HG03060 (cell line): ENCODE results near the gene SLC34A1.
A peak's percentile ranks its signal among the peaks of the same experiment; 100 is the strongest.
"Not testable (repeated sequence)": the region's sequence is repeated elsewhere in the genome, so short reads cannot be mapped to it uniquely, and the experiment has no call there.

Source experiments
- ATAC-seq: cut with Tn5 transposase; IDR thresholded peaks from one replicate; pipeline ENCODE4 v1.9.1; 2021; ENCODE audit warnings: low read depth, moderate number of reproducible peaks; ENCODE audit not compliant: unreplicated experiment

Gene SLC34A1

DNA sequence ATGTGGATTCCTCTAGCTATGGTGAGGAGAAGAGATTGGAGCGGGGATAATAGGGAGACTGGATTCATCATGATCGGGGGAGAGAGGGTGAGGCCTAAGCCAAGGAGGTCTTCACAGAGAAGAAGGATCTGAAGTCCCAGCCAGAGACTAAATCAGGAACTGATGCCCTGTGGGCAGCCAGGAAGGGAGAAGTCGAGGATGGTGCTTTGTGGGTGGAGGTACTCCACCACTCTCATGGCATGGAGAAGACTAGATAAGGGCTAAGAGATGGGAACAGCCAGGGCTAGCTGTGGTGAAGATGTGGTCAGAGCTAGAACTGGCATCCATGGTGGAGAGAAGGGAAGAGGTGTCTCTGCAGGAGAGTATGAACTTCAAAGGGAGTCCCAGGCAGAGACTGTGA is 29.5 kb upstream of the SLC34A1 start:
- no peak for ATAC-seq

DNA sequence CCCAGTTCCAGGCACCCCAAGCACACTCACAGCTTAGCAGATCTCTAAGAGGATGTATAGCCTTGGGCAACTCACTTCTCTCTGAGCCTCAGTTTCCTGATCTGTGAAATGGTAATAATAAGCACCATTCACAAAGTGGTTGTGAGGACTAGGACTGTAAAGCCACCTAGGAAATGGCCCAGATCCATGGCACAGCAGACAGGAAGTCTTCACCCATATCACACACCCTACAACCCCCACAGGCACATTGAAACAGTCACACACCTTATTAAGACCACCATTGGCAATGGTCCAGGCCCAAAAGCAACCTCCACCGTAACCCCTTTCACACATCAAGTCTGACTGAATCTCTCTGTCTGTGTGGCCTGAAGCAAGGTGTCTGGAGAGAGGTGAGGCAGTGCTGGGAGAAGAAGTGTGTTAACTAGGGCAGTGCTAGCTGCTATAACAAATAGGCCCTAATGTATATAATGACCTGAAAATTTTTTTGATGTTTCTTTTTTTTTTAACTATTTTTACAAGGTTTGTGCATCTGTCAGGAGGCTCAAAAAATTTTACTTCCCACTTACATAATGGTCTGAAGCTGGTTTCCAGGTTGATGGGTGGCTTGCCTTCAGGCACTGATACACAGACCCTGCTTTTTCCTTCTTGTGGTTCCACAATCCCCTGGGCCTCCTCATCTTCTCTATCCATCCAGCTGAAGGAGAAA is 28.9 kb upstream of the SLC34A1 start:
- ATAC-seq: no peak

DNA sequence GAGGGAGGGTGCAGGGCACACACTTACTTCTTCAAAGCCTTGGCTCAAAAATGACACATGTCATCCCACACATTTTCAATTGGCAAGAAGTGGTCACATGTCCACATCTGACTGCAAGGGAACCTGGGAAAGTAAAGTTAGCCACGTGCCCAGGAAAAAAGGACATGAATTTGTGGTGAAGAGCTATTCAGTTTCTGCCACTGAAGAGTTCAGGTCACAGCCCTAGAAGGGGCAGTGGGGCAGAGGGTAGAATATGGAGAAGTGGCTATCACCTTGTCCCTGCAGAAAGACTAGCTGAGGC is 28.4 kb upstream of the SLC34A1 start:
- ATAC-seq: no peak

DNA sequence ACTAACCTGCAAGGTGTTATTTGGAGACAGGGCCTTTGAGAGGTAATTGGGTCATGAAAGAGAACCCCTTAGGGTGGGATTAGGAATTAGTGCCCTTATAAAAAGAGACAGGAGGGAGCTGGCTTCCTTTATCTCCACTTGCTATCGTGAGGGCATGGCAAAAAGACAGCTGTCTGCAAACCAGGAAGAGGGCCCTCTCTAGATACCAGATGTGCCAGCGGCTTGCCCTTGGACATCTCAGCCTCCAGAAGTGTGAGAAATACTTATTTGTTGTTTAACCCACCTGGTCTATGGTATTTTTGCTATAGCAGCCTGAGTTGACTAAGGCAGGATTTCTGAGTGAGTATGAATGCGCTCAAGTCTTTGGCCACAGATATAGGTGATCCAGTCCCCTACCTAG is 27.5 kb upstream of the SLC34A1 start:
- no peak for ATAC-seq

DNA sequence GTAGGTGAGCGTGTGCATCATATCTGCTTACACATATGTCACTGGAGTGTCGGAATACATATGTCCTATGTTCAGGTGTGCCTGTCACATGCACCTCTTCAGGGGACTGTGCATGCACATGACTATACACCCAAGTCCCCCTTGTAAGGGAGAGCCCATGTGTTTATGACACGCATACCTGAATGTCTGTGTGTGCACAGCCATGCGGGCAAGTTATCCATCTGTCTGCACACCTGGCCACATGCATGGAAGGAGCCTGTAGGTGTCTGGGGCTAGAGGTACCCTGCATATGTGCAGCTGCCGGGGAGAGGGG is 27.1 kb upstream of the SLC34A1 start:
- ATAC-seq: no peak

DNA sequence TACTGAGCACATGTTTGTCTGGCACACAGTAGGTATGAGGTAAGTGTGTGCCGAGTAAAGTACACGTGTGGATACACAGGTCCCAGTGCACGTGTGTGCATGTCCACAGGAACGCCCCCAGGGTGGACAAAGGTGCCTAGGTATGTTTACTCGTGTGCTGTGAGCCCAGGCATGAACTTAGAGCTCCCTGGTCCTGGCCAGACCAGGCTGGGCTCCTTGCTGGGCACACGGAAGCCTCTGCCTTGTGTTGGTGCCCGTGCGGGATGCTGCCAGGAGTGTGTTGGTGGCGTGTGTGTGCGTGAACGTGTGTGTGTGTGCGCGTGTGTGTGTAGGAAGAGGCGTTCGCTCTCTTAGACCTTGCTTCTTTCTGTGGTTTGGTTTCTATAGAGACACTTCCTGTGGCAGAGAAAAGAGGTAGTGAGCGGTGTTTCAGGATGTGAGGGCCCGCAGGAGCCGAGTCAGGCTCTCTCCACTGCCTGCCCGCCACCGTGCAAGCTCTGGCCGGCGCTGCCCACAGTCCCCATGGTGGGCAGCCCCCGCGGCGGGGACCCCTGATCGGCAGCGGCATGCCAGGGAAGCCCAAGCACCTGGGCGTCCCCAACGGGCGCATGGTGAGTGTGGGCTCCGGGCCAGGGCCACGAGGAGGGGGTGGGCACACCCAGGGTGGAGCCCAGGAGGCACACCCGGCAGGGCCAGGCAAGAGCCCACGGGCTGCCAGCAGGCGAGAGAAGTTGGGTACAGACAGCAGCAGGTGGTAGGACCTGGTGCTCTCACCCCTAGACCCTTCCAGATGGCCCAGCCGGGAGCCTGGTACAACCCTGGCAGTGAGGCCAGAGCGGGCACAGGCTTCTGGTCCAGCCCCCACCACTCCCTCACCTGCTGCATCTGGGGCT is 26.5 kb upstream of the SLC34A1 start, which contains the start of gene RGS14:
Gene RGS14, plus strand, starts transcription at position 466 of the 893 bp plus-strand sequence. Its CDS starts 101 bp downstream, at position 567.
- ATAC-seq: peak; percentile 83

DNA sequence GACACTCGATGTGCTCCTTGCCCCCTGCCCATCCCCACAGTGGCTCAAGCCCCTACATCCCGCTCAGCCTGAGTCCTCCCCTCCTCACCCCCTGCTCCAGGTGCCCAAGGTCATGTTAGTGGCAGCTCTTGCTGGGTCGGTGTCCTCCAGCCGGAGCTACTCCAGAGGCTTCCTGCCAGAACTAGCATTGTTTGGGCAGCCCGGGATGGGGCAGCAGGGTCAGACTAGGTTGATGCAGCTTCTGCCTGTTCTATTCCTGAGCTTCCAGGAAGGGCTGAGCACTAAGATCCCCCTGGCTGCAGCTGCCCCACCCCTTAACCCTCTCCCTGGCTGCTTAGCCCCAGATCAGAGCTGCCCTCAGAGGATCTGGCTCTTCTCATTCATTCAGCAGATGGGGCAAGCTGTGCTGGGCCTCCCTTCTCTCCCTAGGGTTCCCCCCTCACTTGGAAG is 25.8 kb upstream of the SLC34A1 start:
- ATAC-seq: no peak

DNA sequence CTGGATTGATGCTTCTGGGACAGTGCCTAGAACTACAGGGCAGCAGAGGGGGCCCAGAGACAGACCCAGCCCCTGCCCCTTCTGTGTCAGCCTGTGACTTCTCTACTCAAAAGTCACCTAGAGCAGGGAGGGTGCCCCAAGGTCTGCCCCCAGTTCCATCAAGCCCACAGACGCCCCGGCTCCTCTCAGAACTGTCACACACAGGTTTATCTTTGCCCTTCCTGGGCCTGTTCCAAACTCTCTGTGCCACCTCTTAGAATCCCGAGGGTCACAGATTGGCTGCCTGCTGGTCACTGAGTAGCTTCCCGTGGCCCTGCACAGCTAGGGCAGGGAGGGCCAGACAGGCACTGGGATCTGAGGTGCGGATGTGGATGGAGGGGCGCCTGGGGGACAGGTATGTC is 24.8 kb upstream of the SLC34A1 start:
- no peak for ATAC-seq

DNA sequence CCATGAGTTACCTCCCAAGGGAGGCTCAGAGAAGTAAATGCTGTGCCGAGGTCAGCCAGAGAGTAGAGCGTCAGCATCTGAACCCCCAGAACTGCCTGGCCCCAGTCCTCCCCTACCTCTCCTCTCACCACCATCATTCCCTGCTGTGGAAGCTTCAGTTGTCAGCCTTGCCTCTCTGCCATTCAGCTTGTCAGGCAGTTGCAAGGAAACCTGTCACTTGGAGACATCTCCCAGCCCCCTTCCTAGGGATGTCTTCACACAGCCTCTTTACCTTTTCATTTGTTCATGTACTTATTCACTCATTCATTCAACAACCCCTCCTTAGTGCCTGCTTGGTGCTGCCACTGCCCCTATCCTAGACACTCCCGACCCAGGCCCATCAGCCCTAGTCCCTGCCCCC is 24.4 kb upstream of the SLC34A1 start:
- ATAC-seq: no peak

DNA sequence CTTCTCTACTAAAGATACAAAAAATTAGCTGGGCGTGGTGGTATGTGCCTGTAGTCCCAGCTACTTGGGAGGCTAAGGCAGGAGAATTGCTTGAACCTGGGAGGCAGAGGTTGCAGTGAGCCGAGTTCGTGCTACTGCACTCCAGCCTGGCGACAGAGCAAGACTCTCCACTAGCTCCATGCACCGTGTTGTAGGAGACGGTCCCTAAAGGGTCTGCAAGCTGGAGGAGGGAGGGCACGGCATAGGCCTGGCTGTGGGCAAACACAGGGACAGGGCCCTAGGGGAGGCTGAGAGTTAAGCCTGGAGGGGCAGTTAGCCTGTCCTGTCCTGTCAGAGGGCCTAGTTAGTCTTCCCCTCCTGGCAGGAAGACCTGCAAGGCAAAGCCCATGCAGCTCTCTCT is 23.5 kb upstream of the SLC34A1 start:
- not testable (repeated sequence) for ATAC-seq

DNA sequence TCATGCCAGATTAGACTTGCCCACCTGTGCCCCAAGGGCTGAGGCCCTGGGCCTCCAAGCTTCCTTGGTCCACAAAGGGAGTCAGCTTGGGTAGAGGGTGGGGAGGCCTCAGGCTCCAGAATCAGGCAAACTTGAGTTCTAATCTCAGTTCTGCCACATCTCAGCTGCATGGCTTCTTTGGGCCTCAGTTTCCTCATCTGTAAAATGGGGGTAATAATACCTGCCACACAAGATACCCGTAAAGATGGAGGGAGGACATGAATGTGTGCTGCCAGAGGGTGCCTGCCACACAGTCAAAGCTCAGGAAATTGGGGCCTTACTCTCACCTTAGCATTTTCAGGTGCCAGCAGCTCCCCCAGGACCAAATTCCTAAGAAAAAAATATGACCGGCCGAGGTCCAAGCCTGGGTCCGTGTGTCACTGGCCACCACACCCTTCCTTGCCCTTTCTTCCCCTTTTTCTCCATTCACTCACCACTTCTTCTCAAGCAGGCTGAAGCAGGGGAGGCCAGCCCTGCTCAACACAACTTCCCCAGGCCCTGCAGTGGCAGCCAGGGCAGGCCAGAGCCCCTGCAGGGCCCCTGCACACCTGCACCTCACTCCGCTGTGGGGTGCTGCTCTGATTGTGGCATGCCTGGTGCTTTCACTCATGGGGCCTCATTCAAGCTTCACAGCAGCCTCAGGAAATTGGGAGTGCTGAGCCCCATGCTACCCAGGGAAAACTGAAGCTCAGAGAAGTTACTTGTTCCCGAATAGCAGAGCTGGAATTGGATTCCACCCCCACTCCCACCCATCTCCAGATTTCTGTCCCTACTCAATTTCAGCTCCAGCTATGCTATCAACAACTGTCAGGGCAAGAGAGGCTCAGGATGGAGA is 22.6 kb upstream of the SLC34A1 start:
- no peak for ATAC-seq

DNA sequence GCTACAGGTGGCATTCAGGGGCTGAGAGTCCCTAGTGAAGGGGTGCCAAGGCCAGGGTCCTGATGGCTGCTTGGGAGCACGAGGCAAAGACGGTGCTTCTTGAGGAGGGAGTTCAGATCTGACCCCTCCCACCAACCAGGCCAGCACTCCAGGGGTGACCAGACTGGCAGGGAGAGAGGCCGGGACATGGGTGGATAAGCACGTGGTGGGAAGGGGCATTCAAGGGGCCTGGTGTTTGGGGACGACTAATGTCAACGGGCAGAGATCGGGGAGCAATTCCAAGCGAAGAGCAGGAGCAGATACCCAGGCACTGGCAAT is 22.0 kb upstream of the SLC34A1 start:
- no peak for ATAC-seq

DNA sequence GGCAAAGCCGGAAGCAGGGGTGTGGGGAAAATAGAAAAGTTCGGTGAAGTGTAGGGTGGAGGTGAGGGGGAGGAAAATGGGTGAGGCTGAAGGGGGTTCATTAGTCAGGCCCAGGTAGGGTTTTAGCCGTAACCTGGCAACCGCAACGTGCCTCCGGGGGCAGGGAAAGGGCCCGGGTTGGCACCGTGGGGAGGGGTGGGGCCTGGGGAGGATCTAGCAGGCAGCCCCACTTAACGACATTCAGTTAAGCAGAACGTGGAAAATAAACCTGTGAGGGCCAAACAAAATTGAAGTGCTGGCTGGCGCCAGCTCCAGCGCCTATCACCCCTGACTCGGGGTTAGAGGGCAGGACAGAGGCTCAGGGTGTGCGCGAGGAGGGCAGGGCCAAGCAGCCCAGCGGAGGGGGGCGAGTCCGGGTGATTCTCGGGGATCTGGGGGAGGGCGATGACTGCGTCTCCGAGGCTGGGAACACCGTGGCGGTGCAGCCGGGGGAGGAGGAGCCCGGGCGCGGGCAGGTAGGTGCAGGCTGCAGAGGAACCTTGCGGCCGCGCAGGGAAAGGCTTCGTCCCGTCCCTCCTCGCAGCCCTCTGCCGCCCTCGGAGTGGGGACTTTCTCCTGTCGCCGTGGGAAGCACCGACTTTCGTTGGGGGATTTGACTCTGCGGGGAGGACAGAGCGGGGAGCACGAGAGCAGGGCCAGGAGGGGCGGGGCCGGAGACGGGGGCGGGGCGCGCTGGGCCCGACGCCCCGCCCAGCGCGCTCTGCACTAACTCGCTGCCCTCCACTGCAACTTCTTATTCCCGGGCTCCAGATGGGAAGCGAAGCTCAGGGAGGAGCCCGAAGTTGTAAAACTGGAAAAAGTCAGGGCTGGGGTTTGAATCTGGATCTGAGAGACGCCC is 21.4 kb upstream of the SLC34A1 start:
- no peak for ATAC-seq

DNA sequence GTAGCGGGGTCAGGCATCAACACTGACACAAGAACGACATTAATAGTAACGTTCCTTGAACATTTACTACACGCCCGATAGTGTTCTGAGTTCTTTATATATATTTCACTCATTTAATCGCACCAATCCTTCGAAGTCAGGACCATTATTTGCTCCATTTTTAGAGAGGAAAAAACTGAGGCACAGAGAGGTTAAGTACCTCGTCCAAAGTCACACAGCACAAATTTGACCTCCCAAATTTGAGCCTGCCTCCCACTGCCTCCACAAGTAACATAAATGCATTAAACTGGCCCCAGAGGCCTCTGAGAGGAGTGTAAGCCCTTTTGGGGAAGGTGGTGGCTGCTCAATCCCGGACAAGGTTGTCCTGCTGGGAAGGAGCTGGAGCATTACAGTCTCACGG is 20.7 kb upstream of the SLC34A1 start:
- no peak for ATAC-seq

DNA sequence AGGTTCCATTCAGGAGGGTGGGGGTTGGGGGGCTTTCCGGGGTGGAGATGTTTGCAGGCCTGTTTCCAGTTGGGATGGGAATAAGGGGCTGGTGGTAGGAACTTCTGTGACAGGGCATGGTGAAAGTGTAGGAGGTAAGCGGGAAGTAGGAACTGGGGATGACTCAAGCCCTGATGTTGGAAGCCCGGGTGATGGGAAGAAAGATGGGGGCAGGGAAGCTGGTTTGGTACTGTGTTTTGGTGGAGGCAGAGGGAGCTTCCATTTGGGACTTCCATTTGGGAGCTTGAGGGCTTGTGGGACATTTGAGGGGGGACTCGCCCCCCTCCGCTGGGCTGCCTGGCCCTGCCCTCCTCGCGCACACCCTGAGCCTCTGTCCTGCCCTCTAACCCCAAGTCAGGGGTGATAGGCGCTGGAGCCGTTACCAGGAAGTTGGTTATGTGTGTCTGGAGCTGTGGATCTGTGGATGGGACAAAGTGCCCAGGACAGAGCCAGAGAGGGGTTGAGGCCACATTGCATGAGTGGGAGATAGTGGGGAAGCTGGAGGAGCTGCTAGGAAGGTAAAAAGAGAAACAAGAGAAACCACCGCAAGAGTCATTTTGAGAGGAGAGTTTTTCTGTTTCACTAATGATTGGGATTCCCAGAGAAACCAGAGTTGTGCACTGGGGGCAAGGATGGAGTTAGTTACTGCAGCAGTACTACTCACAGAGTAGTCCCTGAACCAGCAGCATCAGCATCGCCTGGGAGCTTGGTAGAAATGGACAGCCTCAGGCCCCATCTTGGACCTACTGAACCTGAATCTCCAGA is 19.9 kb upstream of the SLC34A1 start:
- ATAC-seq: no peak

DNA sequence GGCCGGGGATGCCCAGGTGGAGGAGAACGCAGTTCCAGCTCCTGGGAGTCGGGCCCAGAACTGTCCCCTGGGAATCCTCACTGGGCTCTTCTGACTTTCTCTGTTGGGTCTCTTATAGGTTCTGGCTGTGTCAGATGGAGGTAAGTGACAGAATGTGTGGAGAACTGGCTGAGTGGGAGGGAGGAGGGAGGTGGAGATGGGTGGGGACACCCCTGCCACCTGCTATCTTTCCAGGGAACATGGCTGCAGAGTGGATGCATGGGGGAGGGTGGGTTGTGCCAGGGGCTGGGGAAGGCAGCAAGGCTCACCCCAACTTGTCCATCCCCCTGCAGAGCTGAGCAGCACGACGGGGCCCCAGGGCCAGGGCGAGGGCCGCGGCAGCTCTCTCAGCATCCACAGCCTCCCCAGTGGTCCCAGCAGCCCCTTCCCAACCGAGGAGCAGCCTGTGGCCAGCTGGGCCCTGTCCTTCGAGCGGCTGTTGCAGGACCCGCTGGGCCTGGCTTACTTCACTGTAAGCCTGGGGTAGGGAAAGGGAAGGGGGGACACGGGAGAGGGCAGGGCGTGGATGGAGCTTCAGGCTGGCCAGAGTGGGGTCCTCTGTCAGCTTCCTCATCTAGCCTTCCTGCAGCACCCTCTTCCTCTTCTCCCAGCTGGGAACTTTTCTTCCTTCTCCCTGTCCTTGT is 18.2 kb upstream of the SLC34A1 start:
- no peak for ATAC-seq

DNA sequence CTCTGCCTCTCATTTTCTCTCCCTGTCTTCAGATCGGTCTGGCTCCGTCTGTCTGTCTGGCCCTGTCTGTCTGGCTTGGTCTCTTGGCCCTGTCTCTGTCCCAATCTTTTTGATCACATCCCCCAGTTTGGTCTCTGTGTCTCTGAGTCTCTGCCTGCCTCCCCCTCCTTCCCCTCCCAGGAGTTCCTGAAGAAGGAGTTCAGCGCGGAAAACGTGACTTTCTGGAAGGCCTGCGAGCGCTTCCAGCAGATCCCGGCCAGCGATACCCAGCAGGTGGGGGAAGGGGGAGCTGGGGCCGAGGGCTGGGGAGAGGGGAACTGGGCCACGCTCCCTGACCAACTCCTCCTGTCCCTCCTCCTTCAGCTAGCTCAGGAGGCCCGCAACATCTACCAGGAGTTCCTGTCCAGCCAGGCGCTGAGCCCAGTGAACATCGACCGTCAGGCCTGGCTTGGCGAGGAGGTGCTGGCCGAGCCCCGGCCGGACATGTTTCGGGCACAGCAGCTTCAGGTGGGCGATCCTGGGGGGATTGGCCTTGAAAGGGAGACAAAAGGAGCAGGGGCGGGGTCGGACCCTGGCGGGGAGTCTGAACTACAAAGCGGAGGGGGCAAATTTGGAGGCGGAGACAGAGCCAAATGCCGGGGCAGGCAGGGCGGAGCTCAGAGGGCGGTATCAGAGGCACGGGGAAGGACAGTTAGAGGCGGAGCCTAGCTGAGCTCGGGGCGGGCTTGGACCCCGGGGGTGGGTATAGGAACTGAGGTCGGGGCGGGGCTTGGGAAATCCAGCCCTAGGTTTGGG is 17.5 kb upstream of the SLC34A1 start:
- ATAC-seq: no peak

DNA sequence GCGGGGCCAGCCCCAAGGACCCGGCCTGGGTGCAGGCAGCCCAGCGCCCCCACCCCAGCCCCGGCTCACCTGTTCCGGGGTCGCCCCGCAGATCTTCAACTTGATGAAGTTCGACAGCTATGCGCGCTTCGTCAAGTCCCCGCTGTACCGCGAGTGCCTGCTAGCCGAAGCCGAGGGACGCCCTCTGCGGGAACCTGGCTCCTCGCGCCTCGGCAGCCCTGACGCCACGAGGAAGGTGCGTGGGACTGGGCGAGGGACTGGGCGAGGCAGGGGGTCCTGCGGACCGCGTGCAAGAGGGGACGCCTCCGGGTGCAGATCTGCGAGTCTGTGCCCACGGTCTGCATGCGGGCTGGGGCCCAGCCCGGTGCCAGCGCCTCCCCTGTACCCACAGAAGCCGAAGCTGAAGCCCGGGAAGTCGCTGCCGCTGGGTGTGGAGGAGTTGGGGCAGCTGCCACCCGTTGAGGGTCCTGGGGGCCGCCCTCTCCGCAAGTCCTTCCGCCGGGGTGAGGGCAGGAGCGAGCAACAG is 16.8 kb upstream of the SLC34A1 start:
- ATAC-seq: no peak
